Parathyroid adenoma (tissue), 2 donors: ENCODE data around the gene LUZP4.
"Not testable (repeated sequence)": the region's sequence is repeated elsewhere in the genome, so short reads cannot be mapped to it uniquely, and the experiment has no call there.

Experiments used
- H2AFZ ChIP-seq: fragments of 300-600 bp; sonication (generic); one replicate; pipeline ENCODE4 v1.7.0; 2017; ENCODE audit warnings: antibody characterized with exemption, mild to moderate bottlenecking
- H3K27ac ChIP-seq: fragments of 300-600 bp; sonication (generic); one replicate; pipeline ENCODE4 v1.7.0; 2017
- H3K27me3 ChIP-seq: fragments of 300-600 bp; sonication (generic); one replicate; pipeline ENCODE4 v1.7.0; 2017; ENCODE audit warnings: low read length; ENCODE audit not compliant: control insufficient read depth, insufficient read depth
- H3K36me3 ChIP-seq: fragments of 300-600 bp; sonication (generic); one replicate; pipeline ENCODE4 v1.7.0; 2017; ENCODE audit warnings: low read length; ENCODE audit not compliant: control insufficient read depth, insufficient read depth
- H3K4me1 ChIP-seq: fragments of 300-600 bp; sonication (generic); one replicate; pipeline ENCODE4 v1.7.0; 2017; ENCODE audit warnings: control low read depth
- H3K4me2 ChIP-seq: fragments of 300-600 bp; sonication (generic); one replicate; pipeline ENCODE4 v1.7.0; 2017; ENCODE audit warnings: low read length
- H3K4me3 ChIP-seq: fragments of 300-600 bp; sonication (generic); one replicate; pipeline ENCODE4 v1.7.0; 2017; ENCODE audit warnings: low read depth, low read length
- H3K79me2 ChIP-seq: fragments of 300-600 bp; sonication (generic); one replicate; pipeline ENCODE4 v1.7.0; 2017; ENCODE audit warnings: control low read depth
- H3K9ac ChIP-seq: fragments of 300-600 bp; sonication (generic); one replicate; pipeline ENCODE4 v1.7.0; 2017; ENCODE audit warnings: mild to moderate bottlenecking
- H3K9me3 ChIP-seq: fragments of 300-600 bp; sonication (generic); one replicate; pipeline ENCODE4 v1.7.0; 2017; ENCODE audit warnings: low read length; ENCODE audit not compliant: control insufficient read depth
- CTCF ChIP-seq: fragments of 300-600 bp; sonication (generic); IDR thresholded peaks from one replicate; pipeline ENCODE4 v1.7.0; 2017; ENCODE audit warnings: antibody characterized with exemption, mild to moderate bottlenecking
- donor health status: primary hyperparathyroidism.

The LUZP4 gene

GRCh38 chrX:115311601-115312001 lies 22.1 kb downstream of the LUZP4 start:
- Histone ChIP-seq H3K9me3 (no peaks in the 10 kb centered on the region), H3K9ac (no peak overlapping the region), H3K36me3 (no peaks in the 10 kb centered on the region), H3K79me2 (no peaks in the 10 kb centered on the region), H3K27ac (no peak overlapping the region), H3K4me3 (no peak overlapping the region), H3K4me1 (no peaks in the 10 kb centered on the region), H2AFZ (no peak overlapping the region), H3K27me3 (no peaks in the 10 kb centered on the region), H3K4me2 (no peak overlapping the region)
- TF ChIP-seq CTCF: no peak

GRCh38 chrX:115318139-115318538 lies 28.6 kb downstream of the LUZP4 start:
- Histone ChIP-seq H3K9me3 (no peaks in the 10 kb centered on the region), H3K9ac (no peak overlapping the region), H3K27ac (no peak overlapping the region), H3K4me2 (no peak overlapping the region), H3K79me2 (no peaks in the 10 kb centered on the region), H3K4me1 (no peaks in the 10 kb centered on the region), H3K36me3 (no peaks in the 10 kb centered on the region), H3K4me3 (no peak overlapping the region), H3K27me3 (no peaks in the 10 kb centered on the region), H2AFZ (no peak overlapping the region)
- TF ChIP-seq CTCF: no peak

GRCh38 chrX:115322375-115322774 lies 32.9 kb downstream of the LUZP4 start:
- H2AFZ ChIP-seq: no peak overlapping the region
- no peak overlapping the region for H3K9ac ChIP-seq
- no peak overlapping the region for H3K4me2 ChIP-seq
- H3K4me3 ChIP-seq: no peak overlapping the region
- no peak overlapping the region for H3K27ac ChIP-seq
- no peaks in the 10 kb centered on the region for H3K36me3 ChIP-seq
- no peaks in the 10 kb centered on the region for H3K4me1 ChIP-seq
- no peaks in the 10 kb centered on the region for H3K27me3 ChIP-seq
- H3K9me3 ChIP-seq: no peaks in the 10 kb centered on the region
- H3K79me2 ChIP-seq: no peaks in the 10 kb centered on the region
- no peak for TF ChIP-seq CTCF

GRCh38 chrX:115324194-115324593 lies 34.7 kb downstream of the LUZP4 start:
- no peak overlapping the region for H3K4me2 ChIP-seq
- no peak overlapping the region for H2AFZ ChIP-seq
- H3K36me3 ChIP-seq: no peaks in the 10 kb centered on the region
- no peaks in the 10 kb centered on the region for H3K9me3 ChIP-seq
- no peaks in the 10 kb centered on the region for H3K79me2 ChIP-seq
- no peak overlapping the region for H3K27ac ChIP-seq
- no peak overlapping the region for H3K4me3 ChIP-seq
- H3K9ac ChIP-seq: no peak overlapping the region
- TF ChIP-seq CTCF: no peak
- no peaks in the 10 kb centered on the region for H3K4me1 ChIP-seq
- H3K27me3 ChIP-seq: no peaks in the 10 kb centered on the region

- H3K27ac ChIP-seq: not testable (repeated sequence)
Observed at GRCh38 chrX:115329282-115329681, 39.8 kb downstream of the LUZP4 start.

More at GRCh38 chrX:115329282-115329681, 39.8 kb downstream of the LUZP4 start:
- H3K4me3 ChIP-seq, H3K9me3 ChIP-seq, H3K9ac ChIP-seq, H3K36me3 ChIP-seq, H3K4me2 ChIP-seq, H2AFZ ChIP-seq, H3K79me2 ChIP-seq, H3K4me1 ChIP-seq, H3K27me3 ChIP-seq: not testable (repeated sequence)
